GM12873 (cell line): ENCODE data around the gene TTC7B.

Experiments
- CTCF ChIP-seq: IDR thresholded peaks from 2 replicates; pipeline ENCODE4 v1.5.1; 2012; ENCODE audit warnings: low read depth, mild to moderate bottlenecking, moderate library complexity, low read length, control low read depth; ENCODE audit not compliant: insufficient read depth; ENCODE audit errors: missing control alignments

Gene TTC7B

GRCh38 chr14:90552465-90553297 lies 263.5 kb downstream of the TTC7B start:
- no peak for TF ChIP-seq CTCF

GRCh38 chr14:90551733-90552464 lies 264.3 kb downstream of the TTC7B start:
- TF ChIP-seq CTCF = no peak

- no peak for TF ChIP-seq CTCF
These were observed 265.0 kb downstream of the TTC7B start for GRCh38 chr14:90551070-90551704.

GRCh38 chr14:90549794-90550641 lies 266.2 kb downstream of the TTC7B start:
- no peak for TF ChIP-seq CTCF

- no peak for TF ChIP-seq CTCF
These were observed 267.8 kb downstream of the TTC7B start for GRCh38 chr14:90548455-90548854.

GRCh38 chr14:90547968-90548367 lies 268.3 kb downstream of the TTC7B start:
- no peak for TF ChIP-seq CTCF
